Cardiac muscle cell (in vitro differentiated cells and primary cell): Measurements from ENCODE around the gene USP7. TPM values are rescaled to one million over a fixed set of nuclear protein-coding genes. Genes with fewer than 3 reads are reported as not detected.
A peak's percentile ranks its signal among the peaks of the same experiment; 100 is the strongest.

Experiments
- DNase-seq, 2 donors: peaks; one replicate each; pipeline versions ENCODE4 v3.0.0 to v3.0.0-alpha.2; 2010 to 2017; ENCODE audit warnings: low read depth in 1 of 2, low spot score in 1 of 2
- H3K27ac ChIP-seq: fragments of 200-600 bp; sonication (generic); 2 replicates; pipeline ENCODE4 v1.5.1; 2016
- H3K27me3 ChIP-seq: fragments of 200-600 bp; sonication (generic); 2 replicates; pipeline ENCODE4 v1.6.0; 2016; ENCODE audit warnings: control low read depth
- H3K36me3 ChIP-seq: fragments of 200-600 bp; sonication (generic); 2 replicates; pipeline ENCODE4 v1.5.1; 2016; ENCODE audit warnings: control low read depth
- H3K4me1 ChIP-seq: fragments of 200-600 bp; sonication (generic); 2 replicates; pipeline ENCODE4 v1.8.1; 2017; ENCODE audit warnings: low read depth, mild to moderate bottlenecking, mixed run types
- H3K4me3 ChIP-seq: fragments of 200-600 bp; sonication (generic); 2 replicates; pipeline ENCODE4 v1.5.1; 2016; ENCODE audit warnings: mild to moderate bottlenecking
- H3K9me3 ChIP-seq: fragments of 200-600 bp; sonication (generic); 2 replicates; pipeline ENCODE4 v1.5.1; 2017; ENCODE audit warnings: low read depth, mild to moderate bottlenecking, control low read depth
- polyA plus RNA-seq: library from polyadenylated mRNA; unstranded; fragments of >200 nt; fragmentation: Nextera tagmentation; extraction: Ambion mirVana; gene quantifications from 2 replicates; pipeline ENCODE4 v1.2.1, GENCODE V29; 2016
- total RNA-seq: library from RNA; depleted of rRNA; stranded (reverse); fragments of >200 nt; gene quantifications from 2 replicates; pipeline ENCODE4 v1.2.3, GENCODE V29; 2016
- TF ChIP-seq, protein P1 (sequence below): IDR thresholded peaks from 2 replicates; pipeline ENCODE4 v1.5.1; 2012; ENCODE audit warnings: low read depth, mild to moderate bottlenecking, low read length

Gene USP7
- total and polyA plus RNA-seq, 2 experiments from 2014 or later, result 45.1 to 77.0 TPM

GRCh38 chr16:8851761-8852403 is 111.8 kb downstream of the USP7 start:
- Histone ChIP-seq H3K36me3 (peaks cover 11% of the 10 kb centered on the region), H3K27ac (no peak overlapping the region)
- no peak for DNase-seq

GRCh38 chr16:8850279-8850885 is 113.3 kb downstream of the USP7 start:
- H3K4me1 ChIP-seq, result no peaks in the 10 kb centered on the region
- H3K27me3 ChIP-seq, result no peaks in the 10 kb centered on the region
- TF ChIP-seq, protein P1, sequence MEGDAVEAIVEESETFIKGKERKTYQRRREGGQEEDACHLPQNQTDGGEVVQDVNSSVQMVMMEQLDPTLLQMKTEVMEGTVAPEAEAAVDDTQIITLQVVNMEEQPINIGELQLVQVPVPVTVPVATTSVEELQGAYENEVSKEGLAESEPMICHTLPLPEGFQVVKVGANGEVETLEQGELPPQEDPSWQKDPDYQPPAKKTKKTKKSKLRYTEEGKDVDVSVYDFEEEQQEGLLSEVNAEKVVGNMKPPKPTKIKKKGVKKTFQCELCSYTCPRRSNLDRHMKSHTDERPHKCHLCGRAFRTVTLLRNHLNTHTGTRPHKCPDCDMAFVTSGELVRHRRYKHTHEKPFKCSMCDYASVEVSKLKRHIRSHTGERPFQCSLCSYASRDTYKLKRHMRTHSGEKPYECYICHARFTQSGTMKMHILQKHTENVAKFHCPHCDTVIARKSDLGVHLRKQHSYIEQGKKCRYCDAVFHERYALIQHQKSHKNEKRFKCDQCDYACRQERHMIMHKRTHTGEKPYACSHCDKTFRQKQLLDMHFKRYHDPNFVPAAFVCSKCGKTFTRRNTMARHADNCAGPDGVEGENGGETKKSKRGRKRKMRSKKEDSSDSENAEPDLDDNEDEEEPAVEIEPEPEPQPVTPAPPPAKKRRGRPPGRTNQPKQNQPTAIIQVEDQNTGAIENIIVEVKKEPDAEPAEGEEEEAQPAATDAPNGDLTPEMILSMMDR, result no peak
- peak in 1 of 2 donors; percentile 90 for DNase-seq
- peaks cover 11% of the 10 kb centered on the region for H3K36me3 ChIP-seq
- H3K9me3 ChIP-seq, result no peaks in the 10 kb centered on the region
- H3K27ac ChIP-seq, result no peak overlapping the region
- H3K4me3 ChIP-seq, result no peak overlapping the region

More at GRCh38 chr16:8851761-8852403, 111.8 kb downstream of the USP7 start:
- Histone ChIP-seq H3K4me3 (no peak overlapping the region), H3K4me1 (no peaks in the 10 kb centered on the region), H3K27me3 (no peaks in the 10 kb centered on the region), H3K9me3 (no peaks in the 10 kb centered on the region)
- TF ChIP-seq, protein P1, result no peak

- H3K36me3 ChIP-seq, result peaks cover 11% of the 10 kb centered on the region
- H3K4me3 ChIP-seq, result no peak overlapping the region
- peak overlapping the region; percentile 23 for H3K27ac ChIP-seq
- no peaks in the 10 kb centered on the region for H3K9me3 ChIP-seq
- TF ChIP-seq, protein P1, result no peak
- no peaks in the 10 kb centered on the region for H3K4me1 ChIP-seq
- peak in 1 of 2 donors; percentile 84 for DNase-seq
- H3K27me3 ChIP-seq, result no peaks in the 10 kb centered on the region
Measured at GRCh38 chr16:8849411-8850011, 114.2 kb downstream of the USP7 start.

DNA sequence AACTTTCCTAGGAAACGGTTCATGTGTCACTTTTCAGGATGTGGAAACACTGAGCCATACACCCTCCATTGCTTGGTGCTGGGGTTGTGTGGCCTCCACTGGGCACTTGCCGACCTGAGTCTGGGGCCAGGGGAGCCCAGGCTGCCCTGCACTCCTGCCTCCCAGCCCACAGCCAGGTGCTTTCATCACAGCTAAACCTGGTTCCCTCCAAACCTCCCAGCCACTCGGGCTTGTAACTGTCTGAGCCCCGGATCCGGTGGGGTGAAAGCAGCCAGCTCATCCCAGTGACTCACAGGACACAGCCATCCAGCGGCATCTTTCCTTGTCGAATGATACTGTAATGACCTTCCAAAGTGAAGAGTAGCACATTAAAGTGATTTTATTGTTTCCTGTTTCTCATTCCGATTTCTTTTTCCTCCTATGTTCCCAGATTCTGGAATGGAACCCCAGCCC is 114.7 kb downstream of the USP7 start:
- Histone ChIP-seq H3K36me3 (peaks cover 8% of the 10 kb centered on the region), H3K9me3 (no peaks in the 10 kb centered on the region), H3K27me3 (no peaks in the 10 kb centered on the region), H3K4me3 (no peak overlapping the region), H3K27ac (peak overlapping the region; percentile 23), H3K4me1 (no peaks in the 10 kb centered on the region)
- DNase-seq, result peak in 1 of 2 donors; percentile 49
- TF ChIP-seq, protein P1, result no peak

DNA sequence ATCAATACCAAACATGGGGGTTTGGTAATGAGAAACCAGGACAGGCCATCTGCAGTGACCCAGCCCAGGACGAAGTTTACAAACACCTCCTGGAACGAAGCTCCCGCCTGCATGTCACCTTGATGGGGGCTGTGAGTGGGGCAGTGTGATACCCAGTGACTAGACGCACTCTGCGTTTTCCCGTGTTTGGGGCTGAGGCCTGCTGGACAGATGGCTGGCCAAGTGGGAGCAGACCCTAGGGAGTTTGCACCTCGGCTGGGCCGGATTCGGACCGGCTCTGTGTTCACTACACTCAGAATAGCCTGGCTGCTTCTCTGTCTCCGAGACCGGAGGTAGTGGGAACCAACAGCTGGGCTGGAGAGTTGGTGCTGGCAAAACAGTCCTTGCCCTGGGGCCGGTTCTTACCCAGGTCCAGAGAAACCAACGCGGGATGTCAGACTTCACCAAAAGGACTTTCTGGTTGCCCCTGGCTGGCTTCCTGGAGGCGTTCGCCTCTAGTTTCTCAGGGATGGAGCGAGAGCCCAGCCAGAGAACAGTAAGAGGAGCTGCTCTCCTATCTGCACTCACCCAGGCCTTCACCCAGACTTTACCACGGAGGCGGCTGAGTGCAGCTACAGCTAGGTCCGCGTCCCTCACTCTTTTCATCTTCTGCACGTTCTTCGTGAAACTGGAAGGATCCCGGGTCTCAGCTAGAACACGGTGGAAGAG is 115.3 kb downstream of the USP7 start:
- H3K27me3 ChIP-seq, result no peaks in the 10 kb centered on the region
- TF ChIP-seq, protein P1, result no peak
- no peak for DNase-seq
- H3K27ac ChIP-seq, result peak overlapping the region; percentile 23
- H3K4me3 ChIP-seq, result no peak overlapping the region
- H3K4me1 ChIP-seq, result no peaks in the 10 kb centered on the region
- no peaks in the 10 kb centered on the region for H3K9me3 ChIP-seq
- peaks cover 7% of the 10 kb centered on the region for H3K36me3 ChIP-seq
